Measurements from ENCODE around the gene GPN1. TPM values are rescaled to one million over a fixed set of nuclear protein-coding genes. Genes with fewer than 3 reads are reported as not detected.

The GPN1 gene
- total RNA-seq, 2 experiments from 2014 or later, result 60.7 to 62.5 TPM

Other genes starting within 250 kb of the GPN1 start
- 1 to 10 TPM; 8.2 to 9.5 TPM for gene ZNF513, start 248.3 kb upstream of the GPN1 start, total RNA-seq
- gene PPM1G, start 219.5 kb upstream of the GPN1 start, total RNA-seq, result 100 to 1,000 TPM; 179 to 181 TPM
- 10 to 100 TPM; 65.0 to 71.2 TPM for gene NRBP1, start 200.4 kb upstream of the GPN1 start, total RNA-seq
- gene KRTCAP3, start 186.7 kb upstream of the GPN1 start, total RNA-seq, result 1 to 10 TPM; 3.9 to 4.6 TPM
- 10 to 100 TPM; 12.1 to 13.9 TPM for gene IFT172, start 139.3 kb upstream of the GPN1 start, total RNA-seq
- not detected for gene FNDC4, start 133.8 kb upstream of the GPN1 start, total RNA-seq
- gene GCKR, start 132.2 kb upstream of the GPN1 start, total RNA-seq, result not detected
- 10 to 100 TPM; 22.4 to 23.3 TPM for gene ZNF512, start 46.0 kb upstream of the GPN1 start, total RNA-seq
- gene CCDC121, start within 50 bp of the GPN1 start, total RNA-seq, result under 1 TPM in 1 of 2 experiments, not detected in 1; 0.25 TPM
- gene SUPT7L, start 34.6 kb downstream of the GPN1 start, total RNA-seq, result 10 to 100 TPM; 27.5 to 31.0 TPM
- gene SLC4A1AP, start 34.8 kb downstream of the GPN1 start, total RNA-seq, result 10 to 100 TPM; 27.8 to 28.7 TPM
- gene MRPL33, start 142.7 kb downstream of the GPN1 start, total RNA-seq, result 10 to 100 TPM; 92.7 to 93.8 TPM